ENCODE results near the gene ZSCAN30.

DNA sequence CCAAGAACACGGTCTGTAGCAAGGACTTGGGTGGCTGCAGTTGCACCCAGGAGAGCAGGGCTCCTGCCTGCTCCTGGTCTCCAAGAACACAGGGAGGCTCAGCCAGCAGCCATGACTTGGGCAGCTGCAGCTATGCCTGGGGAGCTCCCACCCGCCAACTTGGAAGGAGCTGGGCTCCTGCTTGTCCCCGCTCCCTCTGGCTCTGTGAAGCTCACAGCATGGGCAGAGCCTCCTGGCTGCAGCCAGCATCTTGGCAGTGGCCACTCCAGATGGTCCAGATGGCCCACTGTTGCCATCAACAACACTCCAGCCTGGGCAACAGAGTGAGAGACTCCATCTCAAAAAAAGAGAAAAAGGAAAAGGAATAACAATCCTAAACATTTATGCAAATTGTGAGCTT lies 5.2 kb downstream of the ZSCAN30 start:
- TF ChIP-seq POLR2A (IDR thresholded peaks at IDR 0.05) (no peak), CTCF (IDR thresholded peaks at IDR 0.05) (no peak)
